CD1c-positive myeloid dendritic cell (primary cell): Measurements from ENCODE around the gene RILPL1.
"Not testable (repeated sequence)": the region's sequence is repeated elsewhere in the genome, so short reads cannot be mapped to it uniquely, and the experiment has no call there.

Experiments
- DNase-seq: peaks from one replicate; pipeline ENCODE4 v3.0.0-alpha.2; 2016; ENCODE audit errors: extremely low spot score

The RILPL1 gene

DNA sequence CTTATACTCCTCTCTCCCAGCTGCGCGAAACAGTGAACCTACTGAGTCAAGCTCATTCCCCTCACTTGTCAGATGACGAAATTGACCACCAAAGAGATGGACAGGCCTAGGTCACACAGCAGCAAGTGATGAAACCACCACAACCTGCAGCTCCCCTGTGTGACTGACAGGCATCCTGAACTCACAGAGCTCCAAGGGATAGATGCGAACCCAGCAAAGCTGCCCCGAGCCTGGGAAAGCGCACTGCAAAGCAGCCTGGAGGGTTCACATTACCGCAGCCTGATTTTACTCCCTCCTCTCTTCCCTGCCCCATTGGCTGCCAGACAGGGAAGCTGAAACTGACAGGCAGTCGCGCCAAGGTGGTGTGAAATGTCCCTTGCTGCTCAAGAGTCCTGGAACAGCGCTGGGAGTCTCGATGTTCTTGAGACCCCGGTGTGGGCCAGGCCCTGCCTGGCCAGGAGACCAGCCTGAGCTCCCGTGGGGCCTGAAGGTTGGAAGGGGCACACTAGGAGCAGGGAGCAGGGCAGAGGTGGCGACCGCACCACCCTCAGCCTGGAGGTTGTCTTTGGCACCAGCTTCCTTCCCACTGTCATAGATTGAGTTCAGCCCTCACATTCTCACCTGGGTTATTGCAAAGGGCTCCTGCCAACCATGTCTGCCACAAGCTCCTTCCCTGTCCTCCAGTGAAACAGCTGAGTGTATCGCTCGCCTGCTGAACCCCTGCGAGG lies 39.2 kb downstream of the RILPL1 start:
- no peak for DNase-seq

DNA sequence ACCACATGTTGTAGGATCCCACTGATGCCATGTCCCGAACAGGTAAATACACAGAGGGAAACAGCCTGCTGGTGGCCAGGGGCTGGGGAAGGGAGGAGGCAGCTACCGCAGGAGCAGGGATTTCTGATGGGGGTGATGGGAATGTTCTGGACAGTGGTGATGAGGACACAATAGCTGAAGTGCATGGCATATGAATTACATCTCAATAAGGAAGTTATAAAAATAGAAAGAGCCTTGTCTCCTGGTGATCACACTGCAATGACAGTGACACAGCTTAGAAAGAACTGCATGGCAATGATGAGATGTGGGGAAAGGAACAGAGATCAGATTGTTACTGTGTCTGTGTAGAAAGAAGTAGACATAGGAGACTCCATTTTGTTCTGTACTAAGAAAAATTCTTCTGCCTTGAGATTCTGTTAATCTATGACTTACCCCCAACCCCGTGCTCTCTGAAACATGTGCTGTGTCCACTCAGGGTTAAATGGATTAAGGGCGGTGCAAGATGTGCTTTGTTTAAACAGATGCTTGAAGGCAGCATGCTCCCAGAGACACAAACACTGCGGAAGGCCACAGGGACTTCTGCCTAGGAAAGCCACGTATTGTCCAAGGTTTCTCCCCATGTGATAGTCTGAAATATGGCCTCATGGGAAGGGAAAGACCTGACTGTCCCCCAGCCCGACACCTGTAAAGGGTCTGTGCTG lies 41.0 kb downstream of the RILPL1 start:
- peak; percentile 8 for DNase-seq

DNA sequence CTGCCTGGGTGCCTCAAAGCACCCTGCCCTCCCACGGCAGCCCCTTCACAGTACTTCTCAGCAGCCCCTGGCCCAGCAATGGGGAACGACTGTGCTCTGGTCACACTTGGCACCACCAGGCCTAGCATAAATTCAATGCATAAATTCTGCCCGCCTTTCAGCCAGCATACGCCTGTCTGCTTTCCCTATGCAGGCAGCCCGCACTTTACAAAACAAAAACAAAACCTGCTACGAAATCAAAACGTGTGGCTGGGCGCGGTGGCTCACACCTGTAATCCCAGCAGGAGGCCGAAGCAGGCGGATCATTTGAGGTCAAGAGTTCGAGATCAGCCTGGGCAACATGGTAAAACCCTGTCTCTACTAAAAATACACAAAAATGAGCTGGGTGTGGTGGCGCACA lies 42.0 kb downstream of the RILPL1 start:
- no peak for DNase-seq

DNA sequence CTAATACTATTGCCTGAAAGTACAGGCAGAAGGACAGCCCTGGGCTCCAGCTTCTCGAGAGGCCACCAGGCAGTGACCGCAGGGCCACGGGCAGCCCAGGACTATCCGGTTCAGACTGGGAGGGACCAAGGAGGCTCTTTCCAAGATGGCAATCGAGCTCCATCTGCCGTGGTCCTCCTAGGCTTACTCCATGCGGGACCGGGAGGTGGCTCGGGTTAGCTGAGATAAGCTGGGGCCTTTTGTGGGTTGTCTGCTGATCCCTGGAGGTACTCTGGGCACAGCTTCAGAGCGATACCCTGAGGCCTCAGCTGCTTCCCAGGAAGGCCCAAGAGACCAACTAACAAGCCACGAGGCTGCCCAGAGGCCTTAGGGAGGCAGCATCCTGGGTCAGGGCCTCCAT lies 42.5 kb downstream of the RILPL1 start:
- no peak for DNase-seq

DNA sequence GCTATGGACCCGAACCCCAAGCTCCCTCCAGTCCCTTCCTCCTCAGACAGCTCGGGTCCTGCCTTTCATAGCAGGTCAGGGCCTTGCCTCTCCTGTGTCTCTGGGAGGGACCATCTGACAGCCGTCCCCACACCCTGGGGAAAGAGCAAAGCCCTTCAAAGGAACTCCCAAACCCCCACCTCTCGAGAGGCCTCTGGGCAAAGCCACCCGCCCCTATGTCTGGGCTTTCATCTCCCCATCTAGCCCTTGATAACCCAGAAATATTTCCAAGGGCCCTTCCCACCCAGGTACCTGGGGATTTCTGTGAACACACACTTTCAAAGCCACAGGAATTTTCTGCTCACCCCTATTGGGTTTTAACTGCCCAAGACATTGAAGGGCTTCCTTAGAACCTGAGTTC lies 43.4 kb downstream of the RILPL1 start:
- DNase-seq = no peak

DNA sequence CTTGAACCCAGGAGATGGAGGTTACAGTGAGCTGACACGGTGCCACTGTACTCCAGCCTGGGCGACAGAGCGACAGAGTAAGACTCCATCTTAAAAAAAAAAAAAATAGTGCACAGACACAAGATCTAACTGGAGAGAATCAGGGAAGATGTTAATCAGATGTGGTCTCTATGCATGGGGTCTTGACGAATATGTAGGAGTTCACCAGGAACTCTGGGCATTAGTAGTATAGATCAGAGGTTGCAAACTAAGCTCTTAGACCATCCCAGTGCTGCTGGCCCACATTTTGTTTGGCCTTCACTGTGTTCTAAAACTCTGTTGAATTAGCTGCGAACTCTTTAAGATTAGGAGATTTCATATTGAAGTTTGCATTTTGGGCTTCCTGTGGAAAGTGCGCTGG lies 43.9 kb downstream of the RILPL1 start:
- DNase-seq = no peak

DNA sequence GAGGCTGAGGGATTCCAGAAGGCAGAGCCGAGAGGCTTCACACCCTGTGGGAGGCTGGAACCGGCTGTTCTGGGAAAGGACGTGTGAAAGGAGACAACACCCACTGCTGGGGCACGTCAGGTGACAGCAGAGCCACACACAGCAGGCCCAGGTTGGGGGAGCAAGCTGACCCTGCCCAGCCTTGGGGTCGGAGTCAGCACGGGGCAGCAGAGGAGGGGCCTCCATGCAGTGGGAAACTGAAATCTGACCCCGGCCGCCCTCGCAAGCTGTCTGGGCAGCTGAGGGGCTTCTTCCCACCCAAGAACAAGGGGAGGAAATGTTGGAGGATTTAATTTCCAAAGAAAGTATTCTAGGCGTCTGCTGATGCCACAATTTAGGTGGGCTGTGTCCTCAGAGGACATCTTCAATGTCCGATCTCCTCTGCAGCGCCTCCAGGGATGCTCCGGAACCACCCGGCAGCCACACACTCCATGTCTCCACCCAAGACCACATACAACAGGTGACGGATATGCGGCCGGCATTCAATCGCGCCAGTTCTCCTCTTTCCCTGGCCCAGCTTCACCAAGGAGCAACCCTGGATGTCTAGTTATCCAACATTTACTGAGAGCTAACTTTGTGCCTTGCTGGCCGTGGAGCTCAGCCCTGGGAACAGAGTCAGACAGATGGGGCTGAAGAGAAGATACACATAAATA lies 44.8 kb downstream of the RILPL1 start:
- DNase-seq = no peak

DNA sequence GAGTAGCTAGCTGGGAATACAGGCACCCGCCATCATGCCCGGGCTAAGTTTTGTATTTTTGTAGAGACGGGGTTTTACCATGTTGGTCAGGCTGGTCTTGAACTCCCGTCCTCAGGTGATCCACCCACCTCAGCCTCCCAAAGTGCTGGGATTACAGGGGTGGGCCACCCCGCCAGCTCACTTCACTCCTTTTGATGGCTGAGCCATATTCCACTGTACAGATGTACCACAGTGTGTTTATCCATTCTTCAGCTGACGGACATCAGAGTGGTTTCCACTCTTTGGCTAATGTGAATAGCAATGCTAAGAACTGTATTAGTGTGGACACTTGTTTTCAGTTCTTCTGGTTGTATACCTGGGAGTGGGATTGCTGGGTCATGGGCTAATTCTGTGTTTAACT lies 46.1 kb downstream of the RILPL1 start:
- no peak for DNase-seq

DNA sequence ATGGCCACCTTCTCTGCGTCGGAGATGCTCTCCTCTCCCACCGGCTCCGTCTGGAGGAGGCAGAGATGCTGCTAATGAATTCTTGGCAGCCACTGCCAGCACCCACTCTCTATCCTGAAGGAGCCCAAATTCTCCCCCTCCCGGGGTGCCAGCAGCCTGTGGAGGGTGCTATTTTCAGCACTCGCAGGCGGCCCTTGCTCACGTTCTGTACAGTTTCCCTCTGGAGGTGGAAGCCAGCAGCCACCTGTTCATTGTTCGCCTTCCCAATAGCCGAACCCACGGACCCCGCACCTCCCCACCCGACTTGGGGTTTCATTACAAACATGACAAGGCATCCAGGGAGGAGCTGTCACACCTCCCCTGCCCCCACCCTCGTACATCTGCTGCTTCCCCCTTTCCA lies 47.8 kb downstream of the RILPL1 start:
- no peak for DNase-seq

DNA sequence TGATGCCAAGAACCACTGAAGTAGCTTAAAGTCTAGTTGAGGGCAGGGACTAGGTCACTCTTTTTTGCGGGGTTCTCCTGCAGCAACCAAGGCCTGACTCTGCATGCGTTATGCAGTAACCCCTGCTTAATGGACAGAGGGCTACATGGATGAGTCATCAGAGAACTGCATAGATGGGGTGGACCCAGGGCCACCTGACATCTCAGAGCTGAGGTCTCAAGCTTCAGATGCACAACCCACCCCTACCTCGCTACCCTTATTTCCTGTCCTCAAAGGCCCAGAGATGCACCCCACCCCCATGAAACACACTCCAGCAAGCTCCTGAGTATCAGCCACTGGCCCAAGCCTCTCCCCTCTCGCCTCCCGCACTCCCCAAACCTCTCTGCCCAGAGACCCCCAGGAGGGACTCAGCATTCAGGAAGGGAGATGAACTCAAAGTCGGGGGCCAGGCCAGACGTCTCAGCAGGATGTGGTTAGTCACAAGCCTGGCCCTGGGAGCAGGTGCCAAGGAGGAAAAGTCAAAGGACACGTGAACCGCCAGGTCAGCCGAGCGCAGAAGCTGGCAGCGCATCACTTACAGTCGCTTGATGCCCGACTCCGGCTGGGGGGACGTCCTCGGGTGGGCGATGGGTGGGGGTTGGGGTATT lies 49.8 kb downstream of the RILPL1 start:
- DNase-seq = no peak

DNA sequence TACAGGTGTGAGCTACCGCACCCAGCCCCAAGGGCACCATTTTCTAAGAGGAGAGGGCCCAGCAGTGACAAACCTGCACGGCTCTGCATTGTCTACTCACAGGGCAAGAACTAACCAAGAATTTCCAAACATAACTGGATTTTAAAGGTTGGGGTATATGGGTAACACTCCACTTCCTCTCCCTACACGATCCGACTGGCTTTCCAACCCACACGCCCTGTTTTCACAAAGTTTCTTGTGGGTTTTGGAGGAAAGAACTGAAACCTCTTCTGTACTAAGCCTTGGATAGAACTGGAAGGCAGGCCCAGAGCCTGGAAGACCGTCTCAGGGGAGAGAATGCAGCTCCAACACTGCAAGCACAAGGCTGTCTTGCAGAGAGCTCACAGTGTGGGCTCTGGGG lies 50.6 kb downstream of the RILPL1 start:
- peak; percentile 68 for DNase-seq

DNA sequence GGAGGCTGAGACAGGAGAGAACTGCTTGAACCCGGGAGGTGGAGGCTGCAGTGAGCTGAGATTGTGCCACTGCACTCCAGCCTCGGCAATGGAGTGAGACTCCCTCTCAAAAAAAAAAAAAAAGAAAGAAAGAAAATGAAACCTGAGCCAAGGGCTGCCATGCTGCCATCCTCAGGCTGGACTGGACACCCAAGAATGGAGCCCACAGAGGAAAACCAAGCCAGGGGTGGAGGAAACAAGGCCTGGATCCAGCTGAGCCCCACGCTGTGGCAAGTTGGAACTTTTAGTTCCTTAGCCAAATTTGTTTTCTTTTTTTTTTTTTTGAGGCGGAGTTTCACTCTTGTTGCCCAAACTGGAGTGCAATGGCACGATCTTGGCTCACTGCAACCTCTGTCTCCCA lies 52.3 kb downstream of the RILPL1 start:
- DNase-seq = not testable (repeated sequence)

DNA sequence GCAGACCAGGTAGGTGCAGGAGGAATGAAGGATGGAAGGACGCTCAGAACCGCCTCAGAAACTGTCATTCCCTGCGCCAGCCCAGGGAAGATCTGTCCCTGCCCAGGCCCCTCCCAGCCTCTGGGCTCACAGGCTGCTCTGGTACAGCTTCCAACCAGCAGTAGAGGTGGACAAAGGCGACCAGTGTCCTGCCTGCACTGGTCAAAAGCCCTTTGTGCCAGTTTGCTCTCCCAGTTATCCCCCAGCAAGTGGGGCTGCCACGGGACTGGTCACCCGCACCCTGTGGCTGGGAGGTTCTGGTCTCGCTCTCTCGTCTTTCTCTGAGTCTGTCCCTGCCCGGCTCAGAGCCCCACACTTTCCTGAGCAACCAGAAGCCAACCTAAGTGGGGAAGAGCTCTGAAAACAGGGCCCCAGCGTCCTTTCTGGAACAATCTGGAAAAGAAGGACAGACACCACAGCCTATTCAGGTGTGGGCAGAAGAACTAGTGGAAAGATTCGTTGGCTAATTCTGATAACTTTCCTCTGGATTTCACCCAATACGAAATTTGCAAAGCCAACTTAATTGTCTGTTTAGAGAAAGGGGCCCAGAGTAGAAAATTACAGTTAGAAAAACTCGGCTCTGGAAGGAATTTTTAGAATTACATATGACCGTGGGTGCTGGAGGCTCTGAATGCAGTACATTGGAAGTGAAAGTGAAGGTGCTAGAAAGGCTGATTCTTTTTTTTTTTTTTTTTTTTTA lies 53.9 kb downstream of the RILPL1 start:
- no peak for DNase-seq

DNA sequence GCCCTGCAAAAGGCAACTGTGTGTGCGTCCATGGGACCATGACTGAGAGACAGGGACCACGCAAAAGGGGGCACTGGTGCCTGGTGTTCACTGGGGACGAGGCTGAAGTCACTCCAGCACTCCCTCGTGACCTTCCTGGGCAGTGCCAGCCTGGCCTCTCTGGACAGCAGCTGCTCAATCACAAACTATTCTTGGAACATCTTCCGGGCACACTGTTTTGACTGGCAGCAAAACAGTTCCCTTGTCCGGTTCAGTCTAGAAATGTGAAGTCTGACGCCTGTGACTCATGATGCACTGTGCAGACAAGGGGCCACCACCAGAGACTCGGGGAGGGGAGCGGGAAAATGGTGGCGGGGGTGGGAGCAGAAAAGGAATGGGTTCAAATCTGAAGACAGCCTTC lies 54.8 kb downstream of the RILPL1 start:
- DNase-seq = no peak

DNA sequence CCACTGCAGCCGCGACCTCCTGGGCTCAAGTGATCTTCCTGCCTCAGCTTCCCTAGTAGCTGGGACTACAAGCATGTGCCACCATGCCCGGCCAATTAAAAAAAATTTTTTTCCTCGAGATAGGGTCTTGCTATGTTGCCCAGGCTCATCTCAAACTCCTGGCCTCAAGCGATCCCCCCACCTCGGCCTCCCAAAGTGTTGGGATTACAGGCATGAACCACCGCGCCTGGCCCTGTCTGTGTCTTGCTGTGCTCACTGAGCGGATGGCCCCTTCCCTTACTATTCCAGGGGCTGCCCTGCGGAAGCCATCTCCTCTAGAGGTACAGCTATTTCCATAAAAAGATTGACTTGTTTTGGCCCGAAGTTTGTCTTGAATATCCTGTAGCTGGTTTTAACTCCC lies 55.5 kb downstream of the RILPL1 start:
- DNase-seq = no peak

DNA sequence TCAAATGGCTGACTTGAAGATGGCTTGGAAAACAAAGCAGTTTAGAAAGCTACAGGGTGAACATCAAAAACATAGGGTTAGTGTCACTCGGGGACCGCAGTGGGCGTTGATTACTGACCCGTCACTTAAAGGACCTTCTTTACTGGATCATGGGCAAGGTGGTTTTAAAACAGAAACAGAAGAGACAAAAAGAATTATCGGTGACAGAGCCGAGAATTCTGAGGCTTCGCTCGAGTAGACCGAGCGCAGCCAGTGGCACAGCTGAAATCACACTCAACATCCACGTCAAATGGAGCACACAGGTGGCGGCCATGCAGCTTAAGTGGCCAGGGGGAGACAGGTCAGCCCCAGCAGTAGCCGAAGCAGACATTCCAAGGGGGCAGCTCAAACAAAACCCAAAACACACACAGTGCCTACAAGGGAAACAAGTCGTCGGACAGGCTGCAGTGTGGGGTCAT lies 58.2 kb downstream of the RILPL1 start:
- no peak for DNase-seq

DNA sequence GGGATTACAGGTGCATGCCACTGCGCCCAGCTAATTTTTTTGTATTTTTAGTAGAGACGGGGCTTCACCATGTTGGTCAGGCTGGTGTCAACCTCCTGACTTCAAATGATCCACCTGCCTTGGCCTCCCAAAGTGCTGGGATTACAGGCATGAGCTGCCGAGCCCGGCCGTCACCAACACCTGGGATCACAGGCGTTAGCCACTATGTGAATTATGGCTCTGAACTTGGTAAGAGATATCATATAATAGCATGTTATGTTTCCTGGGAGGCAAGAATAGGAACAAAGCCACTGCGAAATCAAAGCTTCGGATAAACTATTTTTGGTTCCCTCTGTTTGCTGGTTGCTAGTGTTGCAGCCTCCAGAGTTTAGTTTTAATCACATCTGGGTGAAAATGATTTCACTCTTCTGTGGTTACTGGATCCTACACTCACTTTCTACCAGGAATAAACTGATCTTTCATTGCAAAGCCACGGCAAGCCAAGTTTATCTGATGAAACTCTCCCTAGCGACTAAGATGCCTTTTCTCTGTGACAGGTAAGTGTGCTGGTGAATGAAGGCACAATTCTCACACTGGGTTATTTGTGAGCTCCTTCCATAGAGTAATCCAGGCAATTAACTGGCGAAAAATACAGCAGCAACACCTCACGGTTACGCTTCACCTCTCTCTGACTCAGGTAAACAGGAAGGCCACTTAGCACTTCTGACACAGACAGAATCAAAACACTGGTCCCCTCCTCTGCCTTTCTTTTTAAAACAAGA lies 58.9 kb downstream of the RILPL1 start:
- no peak for DNase-seq

DNA sequence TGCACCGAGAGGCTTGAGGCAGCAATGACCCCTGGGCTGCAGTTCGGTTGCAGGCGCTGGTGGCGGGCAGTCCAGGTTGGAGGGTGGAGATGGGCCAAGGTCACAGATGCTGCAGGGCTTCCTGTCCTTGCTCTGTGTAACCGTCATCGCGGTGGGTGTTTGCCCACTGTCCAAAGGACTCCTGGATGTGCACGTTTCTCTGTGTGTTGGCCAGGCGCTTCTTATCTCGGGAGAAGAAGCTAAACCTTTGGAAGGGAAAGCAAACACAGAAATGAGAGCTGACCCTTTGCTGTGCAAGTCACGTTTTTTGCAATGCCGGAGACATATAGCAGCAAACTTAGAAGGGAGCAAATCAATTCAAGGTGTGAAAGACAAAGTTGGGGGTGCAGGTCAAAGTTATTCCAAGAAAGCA lies 61.1 kb downstream of the RILPL1 start:
- DNase-seq = no peak

DNA sequence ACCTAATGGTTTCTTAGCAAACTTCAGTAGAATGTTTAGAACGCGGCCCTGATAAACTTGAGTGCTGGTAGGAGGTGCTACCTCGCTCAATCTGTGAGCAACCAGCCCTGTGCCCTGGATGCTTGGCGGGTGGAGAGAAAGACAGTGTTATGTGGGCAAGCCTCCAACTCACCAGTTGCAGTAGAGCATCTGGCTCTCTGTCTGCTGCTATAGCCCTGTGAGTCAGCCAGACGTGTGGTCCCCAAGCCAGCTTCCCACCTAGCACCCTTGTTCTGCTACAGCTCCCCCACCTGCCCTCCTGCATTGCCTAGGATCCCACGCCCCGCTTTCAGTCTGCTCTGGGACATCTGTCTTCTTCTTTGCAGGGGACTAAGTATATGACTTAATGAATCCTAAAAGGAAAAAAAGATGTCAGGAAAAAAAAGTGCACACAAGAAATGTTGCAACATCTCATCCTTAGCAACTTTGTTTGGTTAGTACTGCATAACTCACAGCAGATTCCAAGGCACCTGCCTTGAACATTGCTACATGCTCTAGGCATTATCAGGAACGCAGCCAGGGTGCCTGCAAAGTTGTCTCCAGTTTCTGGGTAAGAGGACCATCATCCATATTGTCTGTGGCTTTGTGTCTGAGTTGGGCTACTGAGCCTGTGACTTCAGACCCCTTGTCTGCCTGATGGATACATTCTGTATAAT lies 62.0 kb downstream of the RILPL1 start:
- DNase-seq = no peak

DNA sequence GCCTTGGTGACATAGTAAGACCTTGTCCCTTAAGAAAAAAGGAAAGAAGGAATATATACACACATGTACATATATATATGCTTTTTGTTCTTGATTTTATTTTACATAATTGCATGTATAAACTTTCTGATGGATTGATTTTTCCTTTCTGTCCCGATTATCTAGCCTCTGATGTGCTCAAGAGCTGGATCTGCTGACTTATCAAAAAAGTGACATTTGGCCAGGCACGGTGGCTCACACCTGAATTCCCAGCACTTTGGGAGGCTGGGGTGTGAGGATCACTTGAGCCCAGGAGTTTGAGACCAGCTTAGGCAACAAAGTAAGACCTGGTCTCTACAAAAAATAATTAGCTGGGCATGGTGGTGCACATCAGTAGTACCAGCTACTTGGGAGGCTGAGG lies 63.5 kb downstream of the RILPL1 start:
- no peak for DNase-seq
